ENCODE results near the gene ZNF397. TPM values are rescaled to one million over a fixed set of nuclear protein-coding genes. Genes with fewer than 3 reads are reported as not detected.

Gene ZNF397
- total and polyA plus RNA-seq, 2 of the 13 experiments (the other 11 are each of a cell fraction or from before 2014, with no cell fraction given) = 4.7 to 9.4 TPM

DNA sequence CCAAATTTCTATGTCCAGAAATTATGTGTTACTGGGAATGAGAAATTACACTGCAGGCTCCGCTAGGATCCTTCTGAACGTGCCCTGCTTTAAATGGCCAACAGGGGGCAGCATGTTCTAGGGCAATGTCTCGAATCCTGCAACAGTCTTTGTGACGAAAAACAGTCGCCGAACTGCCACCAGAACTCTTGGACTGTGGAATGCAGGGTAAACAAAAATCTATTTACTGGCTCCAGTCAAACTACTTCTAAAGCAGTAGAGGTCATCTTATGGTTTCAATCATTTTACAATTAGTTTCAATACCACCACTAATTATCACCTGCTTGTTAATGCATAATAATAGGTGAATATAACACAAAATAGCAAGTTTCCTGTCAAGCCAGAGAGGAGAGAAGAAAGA, 9.8 kb upstream of the ZNF397 start (continued):
- TF ChIP-seq ARID5B (CRISPR knock-in tag; IDR thresholded peaks at IDR 0.05) (peak; percentile 68), NR2F6 (IDR thresholded peaks at IDR 0.05) (peak; percentile 23; the same call in 1 of the 2 replicates), NR2F6 (CRISPR knock-in tag; IDR thresholded peaks at IDR 0.05) (no peak; the same call in 1 of the 2 replicates), FOXP1 (IDR thresholded peaks at IDR 0.05) (peak; percentile 94), FOXP1 (CRISPR knock-in tag; IDR thresholded peaks at IDR 0.05) (peak; percentile 89), MTF2 (CRISPR knock-in tag; IDR thresholded peaks at IDR 0.05; ENCODE audit: borderline replicate concordance) (no peak), ZNF264 (CRISPR knock-in tag; IDR thresholded peaks at IDR 0.05) (peak; percentile 43; the same call in 1 of the 2 replicates), SMC3 (IDR thresholded peaks at IDR 0.05; ENCODE audit: low read length) (peak; percentile 91), PPARG (CRISPR knock-in tag; conservative IDR thresholded peaks at IDR 0.05) (0 out of 2 replicates have a peak, but pooled peaks have one; percentile 17), ISL2 (CRISPR knock-in tag; IDR thresholded peaks at IDR 0.05) (peak; percentile 50; the same call in 1 of the 2 replicates), FOXA1 (IDR thresholded peaks at IDR 0.05) (no peak), FOXA1 (CRISPR knock-in tag; IDR thresholded peaks at IDR 0.05) (peak; percentile 20; the same call in 1 of the 2 replicates), FOXK1 (CRISPR knock-in tag; IDR thresholded peaks at IDR 0.05; ENCODE audit: borderline replicate concordance, low read depth) (peak; percentile 43; the same call in 1 of the 2 replicates), SAP130 (CRISPR knock-in tag; IDR thresholded peaks at IDR 0.05; ENCODE audit: low read depth) (peak; percentile 39), MEIS2 (CRISPR knock-in tag; IDR thresholded peaks at IDR 0.05) (0 out of 2 replicates have a peak, but pooled peaks have one; percentile 27), SMAD1 (CRISPR knock-in tag; IDR thresholded peaks at IDR 0.05; ENCODE audit: borderline replicate concordance, low read depth) (no peak), GABPB1 (CRISPR knock-in tag; IDR thresholded peaks at IDR 0.05) (0 out of 2 replicates have a peak, but pooled peaks have one; percentile 15), EP300 (IDR thresholded peaks at IDR 0.05; ENCODE audit: low read depth in 2 of 2, low read length in 2 of 2) (0 out of 4 replicates have a peak, but pooled peaks of 1 of the 2 experiments have one; percentile 15), EP300 (CRISPR knock-in tag; IDR thresholded peaks at IDR 0.05; ENCODE audit: borderline replicate concordance) (no peak), FOXA3 (CRISPR knock-in tag; IDR thresholded peaks at IDR 0.05) (peak; percentile 43), ZNF317 (CRISPR knock-in tag; IDR thresholded peaks at IDR 0.05) (0 out of 2 replicates have a peak, but pooled peaks have one; percentile 30), RXRB (CRISPR knock-in tag; IDR thresholded peaks at IDR 0.05; ENCODE audit: borderline replicate concordance) (peak; percentile 38; the same call in 1 of the 2 replicates), ZMYM4 (CRISPR knock-in tag; IDR thresholded peaks at IDR 0.05) (peak; percentile 70)
- TF ChIP-seq, protein P1, sequence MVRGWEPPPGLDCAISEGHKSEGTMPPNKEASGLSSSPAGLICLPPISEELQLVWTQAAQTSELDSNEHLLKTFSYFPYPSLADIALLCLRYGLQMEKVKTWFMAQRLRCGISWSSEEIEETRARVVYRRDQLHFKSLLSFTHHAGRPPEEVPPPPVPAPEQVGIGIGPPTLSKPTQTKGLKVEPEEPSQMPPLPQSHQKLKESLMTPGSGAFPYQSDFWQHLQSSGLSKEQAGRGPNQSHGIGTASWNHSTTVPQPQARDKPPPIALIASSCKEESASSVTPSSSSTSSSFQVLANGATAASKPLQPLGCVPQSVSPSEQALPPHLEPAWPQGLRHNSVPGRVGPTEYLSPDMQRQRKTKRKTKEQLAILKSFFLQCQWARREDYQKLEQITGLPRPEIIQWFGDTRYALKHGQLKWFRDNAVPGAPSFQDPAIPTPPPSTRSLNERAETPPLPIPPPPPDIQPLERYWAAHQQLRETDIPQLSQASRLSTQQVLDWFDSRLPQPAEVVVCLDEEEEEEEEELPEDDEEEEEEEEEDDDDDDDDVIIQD (CRISPR knock-in tag; IDR thresholded peaks at IDR 0.05; ENCODE audit: low read depth) = peak; percentile 84
- TF ChIP-seq, protein P2, sequence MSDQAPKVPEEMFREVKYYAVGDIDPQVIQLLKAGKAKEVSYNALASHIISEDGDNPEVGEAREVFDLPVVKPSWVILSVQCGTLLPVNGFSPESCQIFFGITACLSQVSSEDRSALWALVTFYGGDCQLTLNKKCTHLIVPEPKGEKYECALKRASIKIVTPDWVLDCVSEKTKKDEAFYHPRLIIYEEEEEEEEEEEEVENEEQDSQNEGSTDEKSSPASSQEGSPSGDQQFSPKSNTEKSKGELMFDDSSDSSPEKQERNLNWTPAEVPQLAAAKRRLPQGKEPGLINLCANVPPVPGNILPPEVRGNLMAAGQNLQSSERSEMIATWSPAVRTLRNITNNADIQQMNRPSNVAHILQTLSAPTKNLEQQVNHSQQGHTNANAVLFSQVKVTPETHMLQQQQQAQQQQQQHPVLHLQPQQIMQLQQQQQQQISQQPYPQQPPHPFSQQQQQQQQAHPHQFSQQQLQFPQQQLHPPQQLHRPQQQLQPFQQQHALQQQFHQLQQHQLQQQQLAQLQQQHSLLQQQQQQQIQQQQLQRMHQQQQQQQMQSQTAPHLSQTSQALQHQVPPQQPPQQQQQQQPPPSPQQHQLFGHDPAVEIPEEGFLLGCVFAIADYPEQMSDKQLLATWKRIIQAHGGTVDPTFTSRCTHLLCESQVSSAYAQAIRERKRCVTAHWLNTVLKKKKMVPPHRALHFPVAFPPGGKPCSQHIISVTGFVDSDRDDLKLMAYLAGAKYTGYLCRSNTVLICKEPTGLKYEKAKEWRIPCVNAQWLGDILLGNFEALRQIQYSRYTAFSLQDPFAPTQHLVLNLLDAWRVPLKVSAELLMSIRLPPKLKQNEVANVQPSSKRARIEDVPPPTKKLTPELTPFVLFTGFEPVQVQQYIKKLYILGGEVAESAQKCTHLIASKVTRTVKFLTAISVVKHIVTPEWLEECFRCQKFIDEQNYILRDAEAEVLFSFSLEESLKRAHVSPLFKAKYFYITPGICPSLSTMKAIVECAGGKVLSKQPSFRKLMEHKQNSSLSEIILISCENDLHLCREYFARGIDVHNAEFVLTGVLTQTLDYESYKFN (CRISPR knock-in tag; conservative IDR thresholded peaks at IDR 0.05) = 0 out of 2 replicates have a peak, but pooled peaks have one; percentile 31

All from HepG2 (cell line).